NCI-H460 (cell line): Measurements from ENCODE around the gene ZNF138. TPM values are rescaled to one million over a fixed set of nuclear protein-coding genes. Genes with fewer than 3 reads are reported as not detected.
"Not testable (repeated sequence)": the region's sequence is repeated elsewhere in the genome, so short reads cannot be mapped to it uniquely, and the experiment has no call there.

Experiments
- DNase-seq: peaks from one replicate; pipeline ENCODE4 v3.0.0-alpha.2; 2016; ENCODE audit warnings: low read depth; ENCODE audit errors: extremely low read depth
- polyA plus RNA-seq: library from polyadenylated mRNA; depleted of rRNA; stranded (reverse); fragments of >200 nt; gene quantifications from 2 replicates; pipeline ENCODE4 v1.2.3, GENCODE V29; 2014; cell fraction: nucleus; rRNA removed
- total RNA-seq: library from RNA; depleted of rRNA; stranded (reverse); fragments of >200 nt; shearing (Covaris generic); gene quantifications from 2 replicates; pipeline ENCODE4 v1.2.3, GENCODE V29; 2014; rRNA removed

ZNF138 gene
- 3.7 and 6.6 TPM in 2 replicates for total RNA-seq
- polyA plus RNA-seq: 2.4 and 2.7 TPM in 2 replicates

DNA sequence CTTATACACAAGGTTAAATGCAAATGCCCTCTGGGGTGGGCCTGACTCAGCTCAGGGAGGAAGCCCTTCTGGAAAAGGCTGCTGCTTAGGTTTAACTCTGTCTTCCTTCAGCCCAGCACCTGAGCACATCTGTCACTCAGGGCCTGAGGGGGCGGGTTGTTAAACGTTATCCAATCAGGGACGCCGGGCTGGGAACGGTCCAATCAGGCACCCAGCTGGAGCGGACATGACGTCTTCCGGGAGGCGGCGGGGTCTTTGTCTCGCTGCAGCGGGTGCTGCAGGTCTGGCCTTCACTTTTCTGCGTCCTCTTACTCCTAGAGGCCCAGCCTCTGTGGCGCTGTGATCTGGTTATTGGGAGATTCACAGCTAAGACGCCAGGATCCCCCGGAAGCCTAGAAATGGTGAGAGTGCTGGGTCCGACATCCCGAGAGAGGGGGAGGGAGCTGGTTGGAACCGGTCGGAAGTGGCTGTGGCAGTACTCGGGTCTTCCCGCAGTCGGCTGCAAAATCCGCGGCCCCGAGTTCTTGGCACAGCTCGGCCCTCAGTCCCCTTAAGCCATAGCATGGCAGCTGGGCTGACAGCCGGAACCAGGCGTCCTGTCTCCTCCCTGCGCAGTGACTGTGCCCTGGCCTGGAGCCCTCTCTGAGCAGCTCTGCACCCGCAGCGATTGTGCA is at the start of gene ZNF138:
Gene ZNF138 (plus strand): TSS at position 258 of the 674 bp plus-strand sequence. CDS start 141 bp downstream, at position 399.
- peak; percentile 75 for DNase-seq

DNA sequence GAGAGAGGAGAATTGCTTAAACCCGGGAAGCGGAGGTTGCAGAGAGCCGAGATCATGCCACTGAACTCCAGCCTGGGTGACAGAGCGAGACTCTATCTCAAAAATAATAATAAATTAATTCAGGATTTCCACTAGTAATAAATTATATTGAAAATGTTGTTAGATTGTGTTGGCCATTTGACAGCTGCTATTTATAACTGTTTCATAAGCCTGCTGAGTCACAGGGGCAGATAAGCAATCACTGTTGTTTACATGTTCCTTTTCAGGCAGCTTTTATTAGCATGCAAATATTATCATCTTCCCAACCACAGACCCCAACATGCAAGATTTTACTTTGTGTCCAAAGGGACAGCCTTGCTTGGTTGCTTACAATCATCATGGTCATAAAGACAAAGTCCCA is 49.5 kb upstream of the ZNF138 start:
- no peak for DNase-seq

DNA sequence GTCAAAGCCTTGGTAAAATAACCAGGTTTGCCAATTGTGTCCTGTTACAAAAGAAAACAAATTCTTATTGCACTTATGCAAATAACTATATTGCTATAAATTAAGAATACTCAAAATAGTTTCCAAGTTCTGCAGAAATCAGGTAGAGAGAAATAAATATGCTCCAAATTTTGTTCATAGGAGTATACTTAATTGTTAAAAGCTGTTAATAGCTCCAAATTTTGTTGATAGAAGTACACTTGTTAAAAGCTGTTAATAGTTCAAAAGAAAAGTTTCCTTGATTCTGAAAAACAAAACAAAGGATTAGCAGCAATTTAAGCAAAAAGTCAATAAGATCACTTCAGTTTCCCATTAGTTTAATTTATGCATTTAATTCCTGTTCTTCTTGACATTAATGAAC is 46.4 kb upstream of the ZNF138 start:
- no peak for DNase-seq

DNA sequence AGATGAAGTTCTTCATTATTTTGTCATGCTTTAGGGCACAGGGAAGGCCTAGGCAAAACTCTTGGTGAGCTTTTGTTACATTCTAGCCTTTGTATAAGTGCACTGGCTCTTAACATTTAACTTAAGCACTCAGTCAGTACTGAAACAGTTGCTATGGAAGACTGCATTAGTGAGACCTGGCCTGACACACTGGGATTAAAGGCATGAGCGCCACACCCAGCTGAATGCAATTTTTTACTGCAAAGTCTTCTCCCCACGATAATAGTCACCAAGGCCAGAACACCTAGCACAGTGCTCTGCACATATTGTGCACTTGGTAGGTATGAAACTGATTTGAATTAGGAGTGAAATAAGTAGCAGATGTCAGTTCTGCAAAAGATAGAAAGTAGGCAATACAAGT is 41.2 kb upstream of the ZNF138 start:
- DNase-seq: no peak

DNA sequence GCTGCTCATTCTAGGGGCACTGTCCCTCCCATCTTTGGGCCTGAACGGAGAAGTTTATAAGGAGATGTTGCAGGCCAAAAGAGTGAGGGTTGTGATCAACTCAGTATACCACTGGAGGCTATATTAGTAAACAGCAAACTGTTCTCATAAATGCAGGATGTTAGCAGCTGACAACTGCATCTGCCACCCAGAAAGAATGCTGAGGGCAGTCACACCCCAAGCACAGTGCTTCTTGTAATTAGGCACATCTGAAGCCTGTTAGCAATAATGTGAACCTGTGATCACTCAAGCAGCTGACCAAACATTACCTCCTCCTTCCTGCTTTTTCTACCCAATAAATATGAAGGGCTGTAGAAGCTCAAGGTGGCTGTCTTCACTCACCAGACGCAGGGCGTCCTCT is 38.4 kb upstream of the ZNF138 start:
- no peak for DNase-seq

DNA sequence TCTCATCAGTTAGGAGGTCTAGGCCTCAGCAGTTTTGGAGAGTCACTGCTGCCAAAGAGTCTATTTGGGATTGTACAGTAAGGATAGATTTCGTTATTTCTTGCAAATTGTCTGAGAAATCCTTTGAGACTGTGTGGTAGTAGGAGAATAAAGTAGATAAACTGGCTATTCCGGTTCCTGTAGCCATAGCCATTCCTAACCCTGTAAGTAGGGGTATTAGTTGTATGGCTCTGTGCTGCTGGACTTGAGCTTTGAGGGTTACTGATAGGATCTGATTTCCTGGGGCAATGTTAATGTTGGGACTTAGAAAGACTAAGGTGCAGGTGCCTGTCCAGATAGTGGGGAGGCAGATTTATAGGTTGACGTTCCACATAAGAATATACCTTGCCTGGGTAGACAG is 36.1 kb upstream of the ZNF138 start:
- DNase-seq: no peak

DNA sequence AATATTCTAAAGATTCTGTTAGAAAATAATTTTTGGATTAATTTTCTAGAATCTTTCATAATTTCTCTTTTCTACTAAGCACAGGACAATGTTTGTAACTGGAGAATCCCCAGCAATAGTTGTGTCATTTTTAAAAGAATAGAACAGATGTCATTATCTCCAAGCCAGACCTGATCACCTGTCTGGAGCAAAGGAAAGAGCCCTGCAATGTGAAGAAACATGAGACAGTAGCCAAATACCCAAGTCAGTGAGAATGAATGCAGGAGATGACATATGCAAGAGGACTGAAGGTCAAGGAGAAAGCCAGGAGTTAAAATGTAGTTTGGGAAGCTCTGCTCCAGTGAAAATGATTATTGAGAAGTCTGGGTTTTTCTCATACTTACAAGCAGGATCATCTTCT is 25.4 kb upstream of the ZNF138 start:
- DNase-seq: no peak

DNA sequence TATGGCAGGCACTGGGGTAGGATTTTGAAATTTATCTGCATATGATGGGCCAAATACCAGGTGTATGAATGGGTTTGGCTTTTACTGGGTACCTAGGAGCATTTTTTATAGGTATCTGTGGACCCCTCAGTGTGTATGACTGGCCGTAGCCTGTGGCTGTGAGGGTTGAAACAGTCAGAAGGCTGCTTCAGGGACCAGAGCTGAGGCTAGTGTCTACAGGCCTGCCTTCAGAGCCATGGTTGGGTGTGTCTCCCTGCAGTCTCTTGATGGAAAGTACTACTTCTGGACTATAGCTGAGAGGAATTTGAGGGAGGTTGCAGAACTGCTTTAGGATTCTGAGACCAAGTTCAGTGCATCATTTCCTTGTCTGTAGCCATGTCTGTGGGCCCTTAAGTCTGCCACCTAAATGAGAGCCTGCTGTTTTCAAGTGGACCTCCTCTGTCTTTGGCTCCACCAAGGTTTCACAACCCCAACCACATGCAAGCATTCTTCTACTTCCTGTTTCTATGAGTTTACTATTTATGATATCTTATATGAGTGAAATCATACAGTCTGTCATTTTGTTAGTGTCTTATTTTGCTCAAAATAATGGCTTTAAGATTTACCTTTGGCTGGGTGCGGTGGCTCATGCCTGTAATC is 19.9 kb upstream of the ZNF138 start:
- DNase-seq: no peak

DNA sequence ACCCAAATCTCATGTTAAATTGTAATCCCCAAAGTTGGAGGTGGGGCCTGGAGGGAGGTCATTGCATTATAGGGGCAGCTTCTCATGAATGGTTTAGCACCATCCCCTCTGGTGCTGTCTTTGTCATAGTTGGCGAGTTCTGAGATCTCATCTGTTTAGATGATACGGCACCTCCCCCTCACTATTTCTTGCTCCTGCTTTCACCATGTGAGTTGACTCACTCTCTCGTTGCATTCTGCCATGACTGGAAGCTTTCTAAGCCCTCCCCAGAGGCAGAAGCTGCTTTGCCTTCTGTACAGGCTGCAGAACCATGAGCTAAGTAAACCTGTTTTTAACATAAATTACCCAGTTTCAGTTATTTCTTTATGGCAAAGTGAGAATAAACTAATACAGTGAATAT is 18.9 kb upstream of the ZNF138 start:
- DNase-seq: no peak

DNA sequence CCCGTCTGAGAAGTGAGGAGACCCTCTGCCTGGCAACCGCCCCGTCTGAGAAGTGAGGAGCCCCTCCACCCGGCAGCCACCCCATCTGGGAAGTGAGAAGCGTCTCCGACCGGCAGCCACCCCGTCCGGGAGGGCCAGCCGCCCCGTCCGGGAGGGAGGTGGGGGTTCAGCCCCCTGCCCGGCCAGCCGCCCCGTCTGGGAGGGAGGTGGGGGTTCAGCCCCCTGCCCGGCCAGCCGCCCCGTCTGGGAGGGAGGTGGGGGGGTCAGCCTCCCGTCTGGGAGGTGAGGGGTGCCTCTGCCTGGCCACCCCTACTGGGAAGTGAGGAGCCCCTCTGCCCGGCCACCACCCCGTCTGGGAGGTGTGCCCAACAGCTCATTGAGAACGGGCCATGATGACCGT is 9.4 kb upstream of the ZNF138 start:
- not testable (repeated sequence) for DNase-seq

DNA sequence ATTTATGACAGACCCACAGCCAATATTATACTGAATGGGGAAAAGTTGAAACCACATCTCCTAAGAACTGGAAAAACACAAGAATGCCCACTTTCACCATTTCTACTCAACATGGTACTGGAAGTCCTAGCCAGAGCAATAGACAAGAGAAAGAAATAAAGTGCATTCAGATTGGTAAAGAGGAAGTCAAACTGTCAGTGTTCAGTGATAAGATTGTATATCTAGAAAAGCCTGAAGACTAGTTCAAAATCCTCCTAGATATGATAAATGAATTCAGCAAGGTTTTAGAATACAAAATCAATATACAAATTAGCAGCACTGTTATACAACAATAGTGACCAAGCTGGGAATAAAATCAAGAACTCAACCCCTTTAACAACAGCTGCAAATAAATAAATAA is 6.9 kb upstream of the ZNF138 start:
- DNase-seq: no peak

DNA sequence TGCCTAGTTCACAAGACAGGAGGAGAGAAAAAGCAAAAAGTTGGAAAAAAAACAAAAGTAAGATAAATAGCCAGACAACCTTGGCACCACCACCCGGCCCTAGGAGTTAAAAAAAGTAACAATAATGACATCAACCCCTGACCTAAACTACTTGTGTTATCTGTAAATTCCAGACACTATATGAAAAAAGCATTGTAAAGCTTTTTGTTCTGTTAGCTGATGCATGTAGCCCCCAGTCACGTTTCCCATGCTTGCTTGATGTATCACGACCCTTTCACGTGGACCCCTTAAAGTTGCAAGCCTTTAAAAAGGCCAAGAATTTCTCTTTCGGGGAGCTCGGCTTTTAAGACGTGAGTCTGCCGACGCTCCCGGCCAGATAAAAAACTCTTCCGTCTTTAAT is 5.0 kb upstream of the ZNF138 start:
- DNase-seq: not testable (repeated sequence)

DNA sequence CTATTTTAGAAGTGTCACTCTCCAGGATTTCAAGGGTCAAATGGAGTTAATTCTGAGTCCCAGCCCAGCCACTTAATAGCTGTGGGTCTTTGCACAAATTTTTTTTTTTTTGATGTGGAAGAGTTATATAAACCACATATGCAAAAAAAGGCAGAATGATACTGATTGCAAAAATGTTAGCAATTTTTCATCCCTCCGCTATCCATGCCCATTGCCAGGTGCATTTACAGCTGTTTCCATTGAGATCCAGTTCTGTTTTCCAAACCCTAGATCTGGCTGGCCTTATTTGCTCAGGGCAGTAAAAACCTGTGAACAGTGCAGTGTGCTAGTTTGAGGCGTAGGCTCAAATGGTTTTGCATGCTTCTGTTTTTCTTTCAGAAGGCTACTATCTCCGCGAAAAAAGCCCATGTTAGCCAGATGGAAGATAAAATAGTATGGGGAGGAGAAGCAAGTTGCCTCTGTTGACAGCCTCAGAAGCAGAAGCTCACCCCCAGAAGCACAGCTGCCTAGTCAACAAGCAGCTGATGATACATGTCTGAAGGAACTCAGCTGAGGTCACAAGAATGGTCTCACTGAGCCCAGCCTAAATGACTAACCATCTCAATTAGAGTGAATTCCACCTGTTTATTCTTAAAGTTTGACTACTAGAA is 997 bp upstream of the ZNF138 start:
- no peak for DNase-seq

DNA sequence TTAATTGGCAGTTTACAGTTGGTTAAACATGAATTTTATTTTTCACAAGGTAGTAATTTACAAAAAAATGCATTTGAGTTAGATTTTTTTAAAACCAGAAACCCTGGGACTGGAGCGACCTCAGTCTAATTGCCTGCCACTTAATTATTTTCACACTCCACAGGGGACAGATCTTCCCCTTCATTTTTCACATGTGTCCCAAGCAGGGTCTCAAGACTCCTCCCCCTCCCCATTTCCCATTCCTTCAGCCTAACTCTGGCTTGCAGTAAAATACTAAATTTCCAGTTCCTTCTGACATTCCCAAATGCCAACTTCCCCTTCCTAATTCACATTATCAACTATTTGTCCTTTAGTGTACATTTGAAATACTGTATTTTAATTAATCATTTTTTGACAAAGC is 948 bp downstream of the ZNF138 start:
- no peak for DNase-seq

DNA sequence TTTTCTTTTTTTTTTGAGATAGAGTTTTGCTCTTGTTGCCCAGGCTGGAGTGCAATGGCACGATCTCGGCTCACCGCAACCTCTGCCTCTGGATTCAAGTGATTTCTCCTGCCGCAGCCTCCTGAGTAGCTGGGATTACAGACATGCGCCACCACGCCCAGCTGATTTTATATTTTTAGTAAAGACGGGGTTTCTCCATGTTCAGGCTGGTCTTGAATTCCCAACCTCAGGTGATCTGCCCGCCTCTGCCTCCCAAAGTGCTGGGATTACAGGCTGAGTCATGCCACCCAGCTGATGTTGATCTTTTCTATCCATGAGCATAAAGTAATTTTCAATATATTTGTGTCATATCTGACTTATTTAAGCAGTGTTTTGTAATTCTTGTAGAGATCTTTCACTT is 4.9 kb downstream of the ZNF138 start:
- not testable (repeated sequence) for DNase-seq

DNA sequence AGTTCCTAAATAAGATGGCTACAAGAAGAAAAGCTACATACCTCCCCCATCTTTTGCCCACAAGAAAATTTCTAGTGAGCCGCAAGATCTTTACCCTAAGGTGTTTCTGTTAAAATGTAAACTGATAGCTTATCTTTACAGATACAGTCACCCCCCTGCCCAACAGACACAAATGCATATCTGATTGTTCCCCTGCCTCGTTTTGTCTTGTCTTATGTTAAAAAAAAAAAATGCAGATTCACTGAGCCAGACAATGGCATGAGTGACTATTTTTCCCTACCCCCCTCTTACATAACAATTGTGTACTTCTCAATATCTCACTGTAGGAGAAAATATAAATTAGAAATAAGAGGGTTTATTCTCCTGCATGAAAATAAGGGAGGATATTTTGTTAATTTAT is 8.5 kb downstream of the ZNF138 start:
- DNase-seq: no peak

DNA sequence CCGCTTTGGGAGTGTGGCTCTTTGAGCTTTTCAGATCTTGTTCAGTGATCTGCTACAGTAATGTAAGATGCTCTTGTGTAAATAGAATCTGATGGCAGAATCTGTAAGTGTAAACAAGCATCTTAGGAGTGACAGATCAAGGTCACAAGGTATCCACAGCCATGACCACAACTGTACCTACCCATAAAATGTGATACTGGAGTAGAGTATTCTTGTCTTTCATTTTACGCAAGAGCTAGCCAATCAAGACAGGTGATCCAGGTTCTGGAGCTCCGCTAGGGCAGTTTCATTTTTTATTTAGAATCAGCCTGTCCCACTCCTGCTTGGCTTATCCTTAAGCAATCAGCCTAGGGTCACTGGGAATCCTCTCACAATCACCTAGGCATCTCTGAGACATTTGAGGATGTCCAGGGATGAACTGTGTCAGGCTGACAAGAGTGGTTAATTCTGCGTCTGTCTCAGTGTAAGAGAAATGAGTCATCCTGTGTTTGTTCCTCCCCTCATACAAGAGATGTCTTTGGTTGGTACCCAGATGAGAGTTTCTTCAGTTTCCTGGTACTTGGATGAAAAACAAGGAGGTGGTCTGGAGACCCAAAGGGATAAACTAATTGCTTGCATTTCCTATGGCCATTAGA is 13.6 kb downstream of the ZNF138 start:
- DNase-seq: no peak

DNA sequence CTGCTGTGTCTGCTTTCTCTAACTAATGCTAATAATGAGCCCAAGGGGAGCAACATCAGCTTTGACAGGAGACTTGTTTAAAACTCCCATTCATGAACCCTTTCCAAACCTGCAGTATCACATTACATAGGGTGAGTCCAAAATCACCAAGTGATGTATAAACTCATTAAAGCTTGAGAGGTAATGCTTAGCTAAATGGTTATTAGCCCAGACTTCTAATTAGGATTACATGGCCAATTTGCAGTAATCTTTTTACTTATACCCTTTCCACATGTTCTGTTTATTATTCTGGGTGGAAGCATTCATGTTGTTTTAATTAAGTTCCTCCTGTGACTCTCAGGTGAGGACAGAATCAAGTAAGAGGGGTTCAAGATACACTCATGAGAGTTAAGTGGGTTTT is 17.5 kb downstream of the ZNF138 start:
- DNase-seq: no peak

DNA sequence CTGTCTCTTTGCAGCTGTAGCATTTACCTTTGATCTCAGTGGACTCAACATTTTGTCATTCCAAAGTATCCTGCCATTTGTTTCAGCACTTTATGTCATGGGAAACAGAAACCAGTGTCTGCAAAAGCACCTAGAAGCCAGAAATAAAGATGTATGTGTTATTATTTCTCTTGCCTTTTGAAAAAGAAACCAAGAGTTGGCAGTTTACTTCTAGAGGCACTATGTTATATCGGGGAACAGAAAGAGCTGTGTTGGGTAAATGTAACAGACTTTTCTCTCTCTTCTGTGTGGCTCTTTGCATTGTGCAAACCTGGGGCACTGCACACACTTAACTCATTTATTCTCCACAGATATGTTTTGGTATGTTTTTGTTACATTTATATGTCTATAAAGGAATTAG is 36.7 kb downstream of the ZNF138 start:
- no peak for DNase-seq

DNA sequence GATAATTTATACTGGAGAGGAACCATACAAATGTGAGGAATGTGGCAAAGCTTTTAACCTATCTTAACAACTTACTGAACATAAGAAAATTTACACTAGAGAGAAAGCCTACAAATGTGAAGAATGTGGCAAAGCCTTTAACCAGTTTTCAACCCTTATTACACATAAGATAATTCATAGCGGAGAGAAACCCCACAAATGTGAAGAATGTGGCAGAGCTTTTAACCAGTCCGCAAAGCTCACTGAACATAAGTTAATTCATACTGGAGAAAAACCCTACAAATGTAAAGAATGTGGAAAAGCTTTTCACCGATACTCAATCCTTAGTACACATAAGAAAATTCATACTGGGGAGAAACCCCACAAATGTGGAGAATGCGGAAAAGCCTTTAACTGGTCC is 37.9 kb downstream of the ZNF138 start:
- no peak for DNase-seq

DNA sequence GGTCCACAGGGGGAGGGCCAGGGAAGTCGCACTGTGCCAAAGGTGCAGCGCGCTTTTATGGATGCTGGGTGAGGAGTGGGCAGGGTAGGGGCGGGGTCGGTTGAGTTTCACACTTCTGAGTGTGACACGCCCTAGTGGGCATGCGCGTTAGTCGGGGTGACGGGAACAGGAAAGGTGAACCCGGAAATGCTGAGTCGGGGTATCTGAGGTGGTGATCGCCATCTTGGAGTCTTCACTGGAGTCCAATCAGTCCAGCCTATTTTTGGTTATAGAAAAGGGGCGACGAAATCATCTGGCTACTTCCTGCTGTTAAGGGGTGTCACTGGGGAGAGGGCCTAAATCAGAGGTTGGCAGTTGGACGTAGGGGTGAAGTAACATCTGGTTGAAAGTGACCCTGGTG is 40.8 kb downstream of the ZNF138 start:
- DNase-seq: no peak

DNA sequence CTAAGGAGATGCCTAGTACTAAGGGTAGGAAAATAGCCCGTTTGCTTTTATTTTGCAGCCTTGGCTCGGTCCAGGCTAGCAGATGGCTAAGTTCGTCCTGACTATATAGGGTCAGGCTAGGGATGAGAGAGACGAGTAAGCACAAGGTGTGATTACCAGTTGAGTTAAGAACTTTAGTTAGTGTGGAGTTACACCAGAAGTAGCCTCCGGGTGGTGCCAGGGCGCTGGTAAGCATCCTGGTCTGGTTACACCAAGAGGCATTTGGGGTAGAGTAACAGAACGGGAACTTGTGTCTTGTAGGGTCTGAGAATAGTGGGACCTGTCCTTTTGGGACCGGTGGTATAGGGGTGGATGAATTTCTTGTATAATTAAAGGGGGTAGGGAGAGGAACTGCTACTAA is 41.6 kb downstream of the ZNF138 start:
- not testable (repeated sequence) for DNase-seq
